Thymus (tissue), 14 donors: ENCODE data around the gene IKBKG. TPM values are rescaled to one million over a fixed set of nuclear protein-coding genes. Genes with fewer than 3 reads are reported as not detected.
"Not testable (repeated sequence)": the region's sequence is repeated elsewhere in the genome, so short reads cannot be mapped to it uniquely, and the experiment has no call there.

Experiments used
- DNase-seq, 9 donors: peaks; one replicate each; pipeline ENCODE4 v3.0.0-alpha.2; 2013; ENCODE audit warnings: low spot score in 9 of 9, low read depth in 6 of 9, missing footprints in 1 of 9
- H3K27ac ChIP-seq, 2 donors: one replicate each; pipeline ENCODE4 v1.5.1; 2013; ENCODE audit warnings: control low read depth in 1 of 2, low read depth in 1 of 2, low read length in 1 of 2, mild to moderate bottlenecking in 1 of 2, moderate library complexity in 1 of 2
- H3K27me3 ChIP-seq, 2 donors: one replicate each; pipeline ENCODE4 v1.5.1; 2013; ENCODE audit warnings: low read length in 1 of 2; ENCODE audit not compliant: control insufficient read depth in 2 of 2, insufficient read depth in 1 of 2
- H3K36me3 ChIP-seq, 2 donors: one replicate each; pipeline ENCODE4 v1.5.1; 2013; ENCODE audit warnings: low read length in 1 of 2, mild to moderate bottlenecking in 1 of 2, moderate library complexity in 1 of 2; ENCODE audit not compliant: control insufficient read depth in 2 of 2, insufficient read depth in 2 of 2
- H3K4me1 ChIP-seq, 2 donors: one replicate each; pipeline ENCODE4 v1.5.1; 2013; ENCODE audit warnings: low read length in 2 of 2; ENCODE audit not compliant: control insufficient read depth in 2 of 2, insufficient read depth in 2 of 2
- H3K4me3 ChIP-seq, 2 donors: one replicate each; pipeline ENCODE4 v1.5.1; 2013; ENCODE audit warnings: low read length in 2 of 2, control low read depth in 1 of 2, mild to moderate bottlenecking in 1 of 2
- H3K9me3 ChIP-seq, 2 donors: one replicate each; pipeline ENCODE4 v1.5.1; 2013; ENCODE audit warnings: low read length in 1 of 2, mild to moderate bottlenecking in 1 of 2; ENCODE audit not compliant: control insufficient read depth in 2 of 2, insufficient read depth in 1 of 2
- WGBS: extraction: QIAGEN DNeasy Blood & Tissue Kit; methylation state at CpG from one replicate; pipeline ENCODE4 v1.1.7; 2013; 5-methylcytosine and 5-hydroxymethylcytosine counted together
- long read RNA-seq, 10 donors: transcript quantifications; one replicate each; lab custom pipeline, GENCODE V29; 2026
- polyA plus RNA-seq: library from polyadenylated mRNA; stranded (reverse); fragments of 200-250 nt; gene quantifications from one replicate; pipeline ENCODE4 v1.2.3, GENCODE V29; 2013
- total RNA-seq: library from RNA; stranded (reverse); fragments of 120-200 nt; gene quantifications from one replicate; pipeline ENCODE4 v1.2.4, GENCODE V29; 2013
- donor health status: healthy.

The IKBKG gene, protein sequence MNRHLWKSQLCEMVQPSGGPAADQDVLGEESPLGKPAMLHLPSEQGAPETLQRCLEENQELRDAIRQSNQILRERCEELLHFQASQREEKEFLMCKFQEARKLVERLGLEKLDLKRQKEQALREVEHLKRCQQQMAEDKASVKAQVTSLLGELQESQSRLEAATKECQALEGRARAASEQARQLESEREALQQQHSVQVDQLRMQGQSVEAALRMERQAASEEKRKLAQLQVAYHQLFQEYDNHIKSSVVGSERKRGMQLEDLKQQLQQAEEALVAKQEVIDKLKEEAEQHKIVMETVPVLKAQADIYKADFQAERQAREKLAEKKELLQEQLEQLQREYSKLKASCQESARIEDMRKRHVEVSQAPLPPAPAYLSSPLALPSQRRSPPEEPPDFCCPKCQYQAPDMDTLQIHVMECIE
- 17.7 TPM for total RNA-seq
- 38.3 TPM for polyA plus RNA-seq
- long read RNA-seq, donor 1 = 0 reads
- long read RNA-seq, donor 2, transcript IKBKG-206 (10 exons, 2,299 nt) = major isoform, 14 of 36 reads
- long read RNA-seq, donor 2, partial matches to known transcripts = 5 of 36 reads
- long read RNA-seq, donor 2, other reads (novel, unspliced or antisense) = 16 of 36 reads
- long read RNA-seq, donor 3, transcript IKBKG-206 (10 exons, 2,299 nt) = major isoform, 10 of 10 reads
- long read RNA-seq, donor 3, partial matches to known transcripts = 0 of 10 reads
- long read RNA-seq, donor 3, other reads (novel, unspliced or antisense) = 0 of 10 reads
- long read RNA-seq, donor 4, partial matches to known transcripts = 0 of 4 reads
- long read RNA-seq, donor 4, other reads (novel, unspliced or antisense) = 0 of 4 reads
- long read RNA-seq, donor 5, transcript IKBKG-206 (10 exons, 2,299 nt) = major isoform, 8 of 11 reads
- long read RNA-seq, donor 5, partial matches to known transcripts = 0 of 11 reads
- long read RNA-seq, donor 5, other reads (novel, unspliced or antisense) = 0 of 11 reads
- long read RNA-seq, donor 6, transcript IKBKG-206 (10 exons, 2,299 nt) = major isoform, 5 of 5 reads
- long read RNA-seq, donor 6, partial matches to known transcripts = 0 of 5 reads
- long read RNA-seq, donor 6, other reads (novel, unspliced or antisense) = 0 of 5 reads
- long read RNA-seq, donor 7, partial matches to known transcripts = 0 of 2 reads
- long read RNA-seq, donor 7, other reads (novel, unspliced or antisense) = 0 of 2 reads
- long read RNA-seq, donor 8, transcript IKBKG-206 (10 exons, 2,299 nt) = major isoform, 8 of 14 reads
- long read RNA-seq, donor 8, partial matches to known transcripts = 6 of 14 reads
- long read RNA-seq, donor 8, other reads (novel, unspliced or antisense) = 0 of 14 reads
- long read RNA-seq, donor 9, partial matches to known transcripts = 0 of 2 reads
- long read RNA-seq, donor 9, other reads (novel, unspliced or antisense) = 0 of 2 reads
- long read RNA-seq, donor 10, partial matches to known transcripts = 0 of 4 reads
- long read RNA-seq, donor 10, other reads (novel, unspliced or antisense) = 0 of 4 reads

GRCh38 chrX:154547245-154548027, at the start of gene IKBKG:
TSS of gene IKBKG (plus strand) at chrX:154547620. CDS start at chrX:154552003, 4,383 bp downstream.
- Histone ChIP-seq H3K36me3 (peaks cover 7 to 11% of the 10 kb centered on the region in 2 donors), H3K9me3 (no peaks in the 10 kb centered on the region), H3K27me3 (no peaks in the 10 kb centered on the region), H3K4me3 (peak within 1 kb of the TSS; percentile 74 to 88), H3K4me1 (peaks cover 15 to 33% of the 10 kb centered on the region in 2 donors), H3K27ac (peak within 1 kb of the TSS; percentile 90 to 97)
- under 1% methylated on average over 69 of the region's 69 CpGs for WGBS
- DNase-seq = peak in 8 of 9 donors; percentile 60 to 94 (median 81)

DNA sequence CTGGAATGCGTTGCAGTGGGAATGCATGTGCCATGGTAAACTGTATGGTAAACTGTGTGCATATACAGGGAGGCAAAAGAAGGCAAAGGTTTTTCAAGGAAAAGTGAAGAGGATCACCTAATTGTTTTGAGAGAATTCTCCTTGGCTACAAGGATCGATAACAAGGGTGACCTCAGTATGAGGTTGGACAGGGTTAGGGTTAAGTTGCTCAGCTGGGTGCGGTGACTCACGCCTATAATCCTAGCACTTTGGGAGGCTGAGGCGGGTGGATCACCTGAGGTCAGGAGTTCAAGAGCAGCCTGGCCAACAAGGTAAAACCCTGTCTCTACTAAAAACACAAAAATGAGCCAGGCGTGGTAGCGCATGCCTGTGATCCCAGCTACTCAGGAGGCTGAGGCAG, 46.0 kb upstream of the IKBKG start:
- H3K9me3 ChIP-seq, DNase-seq, H3K36me3 ChIP-seq, H3K27me3 ChIP-seq, H3K4me3 ChIP-seq, H3K4me1 ChIP-seq, H3K27ac ChIP-seq: not testable (repeated sequence)
- 94% methylated on average over 7 of the region's 7 CpGs for WGBS

GRCh38 chrX:154502098-154502497, 45.3 kb upstream of the IKBKG start:
- Histone ChIP-seq H3K9me3 (peaks cover 0 to 6% of the 10 kb centered on the region in 2 donors), H3K4me3 (no peak overlapping the region), H3K27me3 (no peaks in the 10 kb centered on the region), H3K36me3 (peaks cover 8 to 15% of the 10 kb centered on the region in 2 donors), H3K27ac (no peak overlapping the region), H3K4me1 (no peaks in the 10 kb centered on the region)
- DNase-seq = no peak
- 83% methylated on average over 8 of the region's 8 CpGs for WGBS

DNA sequence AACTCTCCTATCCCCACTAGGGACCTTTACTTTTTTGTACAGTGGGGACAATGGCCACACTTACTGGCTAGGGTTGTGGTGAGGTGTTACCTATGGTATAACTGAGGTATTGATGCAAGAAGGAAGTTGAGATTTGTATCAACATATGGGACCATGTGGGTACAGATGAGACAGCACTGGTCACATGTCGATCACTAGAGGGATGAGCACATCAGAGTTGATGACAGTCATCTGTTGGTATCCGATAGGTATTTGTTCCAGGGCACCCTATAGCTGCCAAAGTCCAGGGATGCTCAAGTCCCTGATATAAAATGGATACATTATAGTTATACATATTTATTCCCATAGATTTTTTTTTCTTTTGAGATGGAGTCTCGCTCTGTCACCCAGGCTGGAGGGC, 44.4 kb upstream of the IKBKG start:
- no peak overlapping the region for H3K27ac ChIP-seq
- no peaks in the 10 kb centered on the region for H3K27me3 ChIP-seq
- DNase-seq = no peak
- H3K4me1 ChIP-seq = no peaks in the 10 kb centered on the region
- peaks cover 13 to 19% of the 10 kb centered on the region in 2 donors for H3K36me3 ChIP-seq
- H3K4me3 ChIP-seq = no peak overlapping the region
- H3K9me3 ChIP-seq = peaks cover 0 to 6% of the 10 kb centered on the region in 2 donors
- WGBS = over 99% methylated on average over 3 of the region's 3 CpGs

DNA sequence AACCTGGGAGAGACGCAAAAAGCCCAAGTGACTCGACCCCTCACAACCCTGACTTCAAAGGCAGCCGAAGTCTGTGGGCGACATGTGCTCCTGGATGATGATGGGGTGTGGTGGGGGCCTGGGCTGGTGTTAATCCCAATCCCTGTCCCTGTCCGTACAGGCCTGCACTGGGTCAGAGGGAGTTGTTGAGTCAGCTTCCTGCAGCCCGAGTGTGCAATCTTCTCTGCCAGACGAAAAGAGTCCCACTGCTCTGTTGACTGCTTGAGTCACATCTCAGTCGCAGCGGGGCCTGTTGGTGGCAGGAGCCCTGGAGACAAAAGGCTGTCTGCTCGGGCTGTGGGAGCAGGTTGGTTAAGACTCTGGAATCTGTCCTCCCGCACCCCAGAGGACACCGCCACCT, 41.7 kb upstream of the IKBKG start:
- H3K36me3 ChIP-seq = peaks cover 19 to 31% of the 10 kb centered on the region in 2 donors
- no peak overlapping the region for H3K4me3 ChIP-seq
- DNase-seq = no peak
- no peak overlapping the region for H3K27ac ChIP-seq
- WGBS = 94% methylated on average over 12 of the region's 12 CpGs
- H3K9me3 ChIP-seq = peaks cover 0 to 12% of the 10 kb centered on the region in 2 donors
- H3K27me3 ChIP-seq = no peaks in the 10 kb centered on the region
- H3K4me1 ChIP-seq = no peaks in the 10 kb centered on the region

DNA sequence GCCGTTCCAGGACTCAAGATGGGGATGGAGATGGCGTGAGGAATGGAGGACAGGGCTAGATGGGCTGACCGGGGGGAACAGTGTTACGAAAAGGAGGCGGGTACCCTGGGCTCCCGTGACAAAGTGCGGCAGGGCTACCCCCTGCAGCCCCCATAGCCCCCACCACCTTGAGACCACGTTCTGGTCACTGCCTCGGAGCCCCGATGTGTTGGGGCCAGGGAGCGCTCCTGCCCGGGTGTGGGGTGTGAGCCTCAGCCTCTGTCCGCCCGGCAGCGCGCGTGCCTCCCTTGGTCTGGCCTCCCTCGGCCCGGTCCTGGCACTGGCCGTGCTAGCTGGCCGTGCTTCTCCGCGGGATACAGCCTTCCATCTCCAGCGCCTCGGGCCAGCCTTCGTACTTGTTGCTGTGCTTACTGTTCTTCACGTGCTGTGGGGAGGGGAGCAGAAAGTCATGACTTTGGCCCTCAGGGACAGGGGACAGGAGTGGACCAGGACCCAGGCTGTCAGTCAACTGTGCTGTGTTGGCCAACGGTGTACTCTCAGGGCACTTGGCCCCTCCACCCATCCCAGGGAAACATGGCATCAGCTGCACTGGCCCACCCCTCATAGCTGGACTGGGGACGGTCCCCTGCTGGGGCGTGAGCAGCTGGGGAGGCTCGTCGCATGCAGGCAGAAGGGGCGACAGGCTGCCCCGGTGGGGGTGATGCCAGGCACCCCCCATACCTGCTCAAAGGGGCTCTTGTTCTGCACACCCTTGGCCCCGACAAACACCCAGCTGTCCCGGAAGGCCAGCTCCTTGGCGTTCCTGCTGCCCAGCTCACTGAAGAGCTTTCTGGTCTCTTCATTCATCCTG, 40.7 kb upstream of the IKBKG start:
- 98% methylated on average over 37 of the region's 37 CpGs for WGBS
- Histone ChIP-seq H3K9me3 (peaks cover 0 to 12% of the 10 kb centered on the region in 2 donors), H3K27ac (no peak overlapping the region), H3K4me1 (peaks cover 3 to 7% of the 10 kb centered on the region in 2 donors), H3K4me3 (no peak overlapping the region), H3K36me3 (peaks cover 19 to 31% of the 10 kb centered on the region in 2 donors), H3K27me3 (no peaks in the 10 kb centered on the region)
- DNase-seq = no peak

- WGBS = 96% methylated on average over 24 of the region's 24 CpGs
- H3K4me3 ChIP-seq = no peak overlapping the region
- no peaks in the 10 kb centered on the region for H3K27me3 ChIP-seq
- peaks cover 19 to 34% of the 10 kb centered on the region in 2 donors for H3K36me3 ChIP-seq
- H3K4me1 ChIP-seq = peaks cover 5 to 14% of the 10 kb centered on the region in 2 donors
- peaks cover 0 to 12% of the 10 kb centered on the region in 2 donors for H3K9me3 ChIP-seq
- H3K27ac ChIP-seq = no peak overlapping the region
- no peak for DNase-seq
Measured at GRCh38 chrX:154507673-154508383, 39.6 kb upstream of the IKBKG start.
